Loucy (cell line): Measurements from ENCODE around the gene CACNA2D1.

Experiments used
- H2AFZ ChIP-seq: fragments of 200-600 bp; sonication (generic); 2 replicates; pipeline ENCODE4 v1.6.0; 2016; ENCODE audit warnings: antibody characterized with exemption, mild to moderate bottlenecking, low read length, moderate library complexity
- H3F3A ChIP-seq: fragments of 200-600 bp; 2 replicates; pipeline ENCODE4 v1.6.0; 2016; ENCODE audit warnings: antibody characterized with exemption, low read depth, mild to moderate bottlenecking
- H3K27me3 ChIP-seq: fragments of 200-600 bp; sonication (generic); 2 replicates; pipeline ENCODE4 v1.6.1; 2014; ENCODE audit warnings: low read length, mild to moderate bottlenecking; ENCODE audit not compliant: insufficient read depth, poor library complexity, severe bottlenecking
- H3K36me3 ChIP-seq: fragments of 200-600 bp; sonication (generic); 2 replicates; pipeline ENCODE4 v1.6.1; 2016; ENCODE audit warnings: low read length; ENCODE audit not compliant: insufficient read depth
- H3K4me1 ChIP-seq: fragments of 200-600 bp; sonication (generic); 2 replicates; pipeline ENCODE4 v1.5.1; 2014; ENCODE audit warnings: low read length, mild to moderate bottlenecking; ENCODE audit not compliant: insufficient read depth, poor library complexity, severe bottlenecking
- H3K4me2 ChIP-seq: fragments of 200-600 bp; sonication (generic); 2 replicates; pipeline ENCODE4 v1.6.0; 2014; ENCODE audit warnings: antibody characterized with exemption, low read length, low read depth, mild to moderate bottlenecking; ENCODE audit not compliant: poor library complexity, severe bottlenecking
- H3K4me3 ChIP-seq: fragments of 200-600 bp; sonication (generic); 2 replicates; pipeline ENCODE4 v1.5.1; 2014; ENCODE audit warnings: low read length, mild to moderate bottlenecking, mixed read lengths; ENCODE audit not compliant: poor library complexity, severe bottlenecking
- H3K79me2 ChIP-seq: fragments of 200-600 bp; sonication (generic); 2 replicates; pipeline ENCODE4 v1.6.1; 2014; ENCODE audit warnings: low read length; ENCODE audit not compliant: insufficient read depth
- H3K9ac ChIP-seq: fragments of 200-600 bp; sonication (generic); 2 replicates; pipeline ENCODE4 v1.6.0; 2014; ENCODE audit warnings: mild to moderate bottlenecking, low read depth, low read length, moderate library complexity; ENCODE audit not compliant: poor library complexity, severe bottlenecking
- H3K9me2 ChIP-seq: fragments of 200-600 bp; sonication (generic); replicated peaks from 2 replicates; pipeline ENCODE4 v1.6.1; 2016; ENCODE audit warnings: low read depth, low read length, mixed read lengths
- H3K9me3 ChIP-seq: fragments of 200-600 bp; sonication (generic); 2 replicates; pipeline ENCODE4 v1.6.1; 2014; ENCODE audit warnings: mild to moderate bottlenecking, antibody characterized with exemption, low read length, low read depth; ENCODE audit not compliant: insufficient read depth
- H4K20me1 ChIP-seq: fragments of 200-600 bp; sonication (generic); 2 replicates; pipeline ENCODE4 v1.6.0; 2014; ENCODE audit warnings: antibody characterized with exemption, low read length, mild to moderate bottlenecking; ENCODE audit not compliant: insufficient read depth, poor library complexity, severe bottlenecking
- CTCF ChIP-seq: fragments of 200-600 bp; sonication (generic); conservative IDR thresholded peaks from 2 replicates; pipeline ENCODE4 v1.5.1; 2014; ENCODE audit warnings: mild to moderate bottlenecking, antibody characterized with exemption, low read length
- EZH2phosphoT487 ChIP-seq: fragments of 200-600 bp; IDR thresholded peaks from 2 replicates; pipeline ENCODE4 v1.6.1; 2018; ENCODE audit warnings: antibody characterized with exemption, mild to moderate bottlenecking, moderate library complexity, borderline replicate concordance

The CACNA2D1 gene

GRCh38 chr7:82443547-82444219 lies at the start of gene CACNA2D1:
CACNA2D1 (minus strand) TSS chr7:82443777.
- no peaks in the 10 kb centered on the region for H3K9me2 ChIP-seq
- no peak within 1 kb of the TSS for H3K4me3 ChIP-seq
- TF ChIP-seq EZH2phosphoT487 (no peak), CTCF (no peak)
- H3K27me3 ChIP-seq, result no peaks in the 10 kb centered on the region
- H3K79me2 ChIP-seq, result no peaks in the 10 kb centered on the region
- no peak within 1 kb of the TSS for H2AFZ ChIP-seq
- H4K20me1 ChIP-seq, result no peaks in the 10 kb centered on the region
- no peaks in the 10 kb centered on the region for H3K36me3 ChIP-seq
- no peak within 1 kb of the TSS for H3K4me2 ChIP-seq
- no peaks in the 10 kb centered on the region for H3K9me3 ChIP-seq
- H3K4me1 ChIP-seq, result no peaks in the 10 kb centered on the region
- H3K9ac ChIP-seq, result no peak within 1 kb of the TSS
- no peaks in the 10 kb centered on the region for H3F3A ChIP-seq

- H3K4me3 ChIP-seq, result no peak overlapping the region
- no peaks in the 10 kb centered on the region for H3K9me3 ChIP-seq
- H4K20me1 ChIP-seq, result no peaks in the 10 kb centered on the region
- no peaks in the 10 kb centered on the region for H3K27me3 ChIP-seq
- no peak for TF ChIP-seq EZH2phosphoT487
- TF ChIP-seq CTCF, result peak; percentile 78
- no peaks in the 10 kb centered on the region for H3K79me2 ChIP-seq
- no peak overlapping the region for H2AFZ ChIP-seq
- no peak overlapping the region for H3K4me2 ChIP-seq
- H3K9me2 ChIP-seq, result no peaks in the 10 kb centered on the region
- no peaks in the 10 kb centered on the region for H3F3A ChIP-seq
- no peaks in the 10 kb centered on the region for H3K36me3 ChIP-seq
- H3K9ac ChIP-seq, result no peak overlapping the region
- H3K4me1 ChIP-seq, result no peaks in the 10 kb centered on the region
These were observed 38.0 kb upstream of the CACNA2D1 start for GRCh38 chr7:82481499-82482097.

- H3F3A ChIP-seq, result no peaks in the 10 kb centered on the region
- H4K20me1 ChIP-seq, result no peaks in the 10 kb centered on the region
- no peaks in the 10 kb centered on the region for H3K27me3 ChIP-seq
- no peaks in the 10 kb centered on the region; the same call in 1 of the 2 replicates for H3K9me2 ChIP-seq
- TF ChIP-seq EZH2phosphoT487, result no peak
- TF ChIP-seq CTCF, result no peak
- H3K79me2 ChIP-seq, result no peaks in the 10 kb centered on the region
- no peaks in the 10 kb centered on the region for H3K4me1 ChIP-seq
- H3K36me3 ChIP-seq, result no peaks in the 10 kb centered on the region
- no peak overlapping the region for H3K4me3 ChIP-seq
- H2AFZ ChIP-seq, result no peak overlapping the region
- no peak overlapping the region for H3K4me2 ChIP-seq
- H3K9ac ChIP-seq, result no peak overlapping the region
- H3K9me3 ChIP-seq, result no peaks in the 10 kb centered on the region
These were observed 34.3 kb upstream of the CACNA2D1 start for GRCh38 chr7:82477733-82478515.
